Right hindlimb (tissue), 1 donor: ENCODE data around the gene GLYATL1.

Experiments used
- DNase-seq: peaks from one replicate; pipeline ENCODE4 v3.0.0-alpha.2; 2018

The GLYATL1 gene, protein sequence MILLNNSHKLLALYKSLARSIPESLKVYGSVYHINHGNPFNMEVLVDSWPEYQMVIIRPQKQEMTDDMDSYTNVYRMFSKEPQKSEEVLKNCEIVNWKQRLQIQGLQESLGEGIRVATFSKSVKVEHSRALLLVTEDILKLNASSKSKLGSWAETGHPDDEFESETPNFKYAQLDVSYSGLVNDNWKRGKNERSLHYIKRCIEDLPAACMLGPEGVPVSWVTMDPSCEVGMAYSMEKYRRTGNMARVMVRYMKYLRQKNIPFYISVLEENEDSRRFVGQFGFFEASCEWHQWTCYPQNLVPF

GRCh38 chr11:58939277-58939676 lies at the start of gene GLYATL1:
TSS of gene GLYATL1 (plus strand) at chr11:58939488. CDS start at chr11:58947088, 7,600 bp downstream.
- no peak for DNase-seq

DNA sequence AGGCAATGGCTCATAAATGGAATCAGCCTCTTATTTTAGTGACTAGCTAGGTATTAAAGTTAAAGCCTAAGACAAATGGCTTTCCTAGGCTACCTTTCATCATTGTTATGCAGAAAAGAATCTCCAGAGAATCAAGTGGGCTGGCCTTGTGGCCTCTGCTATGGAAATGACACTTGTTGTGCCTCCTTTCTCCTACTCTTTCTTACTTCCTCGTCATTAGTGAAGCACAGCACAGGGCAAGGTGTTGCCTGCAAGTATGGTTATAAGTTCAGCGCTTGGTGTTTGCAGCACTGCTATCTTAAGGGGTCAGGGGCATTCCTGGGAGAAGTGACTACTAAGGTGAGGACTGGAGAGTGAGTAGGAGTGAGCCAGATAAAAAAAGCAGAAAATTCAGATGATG lies 45.4 kb upstream of the GLYATL1 start:
- no peak for DNase-seq

DNA sequence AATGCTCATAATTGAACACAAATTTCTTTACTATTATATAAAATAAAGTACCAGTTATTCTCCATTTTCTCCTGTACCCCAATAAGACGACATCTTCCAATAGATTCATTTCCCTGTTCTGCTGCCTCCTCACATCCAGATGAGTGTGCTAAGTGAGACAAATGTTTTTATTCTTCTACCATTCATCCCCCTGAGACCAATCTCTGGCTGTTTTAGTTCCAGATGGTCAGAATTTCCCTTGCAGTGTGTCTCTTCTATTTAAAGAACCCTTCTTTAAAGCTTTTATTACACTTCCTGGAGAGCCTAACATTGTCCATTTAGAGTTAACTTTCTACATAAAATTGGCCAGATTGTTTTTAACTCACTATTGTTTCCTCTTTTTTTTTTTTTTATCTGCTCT lies 41.2 kb upstream of the GLYATL1 start:
- DNase-seq, result no peak

GRCh38 chr11:58900479-58901420 lies 38.5 kb upstream of the GLYATL1 start:
- DNase-seq, result peak; percentile 89

GRCh38 chr11:58902881-58903280 lies 36.4 kb upstream of the GLYATL1 start:
- no peak for DNase-seq

- peak; percentile 80 for DNase-seq
These were observed 34.1 kb upstream of the GLYATL1 start for GRCh38 chr11:58905011-58905720.

- DNase-seq, result peak; percentile 91
These were observed 33.4 kb upstream of the GLYATL1 start for GRCh38 chr11:58905721-58906547.

DNA sequence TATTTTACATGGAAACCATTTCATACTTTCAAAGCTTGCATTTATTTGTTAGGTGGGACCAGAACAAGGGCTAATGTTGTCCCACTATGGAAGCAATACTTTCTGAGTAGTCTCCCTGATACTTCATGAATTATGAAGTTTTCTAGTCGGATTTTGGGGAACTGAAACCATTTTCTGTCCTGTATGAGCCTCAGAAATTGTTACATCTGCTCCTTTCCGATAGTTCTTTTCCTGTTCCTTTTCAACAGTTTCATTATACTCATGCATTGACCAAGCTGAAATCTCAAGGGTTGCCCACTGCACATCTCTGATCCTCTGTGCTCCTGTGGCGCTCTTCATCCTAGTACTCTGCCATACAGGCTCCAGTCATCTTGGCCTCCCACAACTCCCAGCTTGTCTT lies 31.5 kb upstream of the GLYATL1 start:
- no peak for DNase-seq

DNA sequence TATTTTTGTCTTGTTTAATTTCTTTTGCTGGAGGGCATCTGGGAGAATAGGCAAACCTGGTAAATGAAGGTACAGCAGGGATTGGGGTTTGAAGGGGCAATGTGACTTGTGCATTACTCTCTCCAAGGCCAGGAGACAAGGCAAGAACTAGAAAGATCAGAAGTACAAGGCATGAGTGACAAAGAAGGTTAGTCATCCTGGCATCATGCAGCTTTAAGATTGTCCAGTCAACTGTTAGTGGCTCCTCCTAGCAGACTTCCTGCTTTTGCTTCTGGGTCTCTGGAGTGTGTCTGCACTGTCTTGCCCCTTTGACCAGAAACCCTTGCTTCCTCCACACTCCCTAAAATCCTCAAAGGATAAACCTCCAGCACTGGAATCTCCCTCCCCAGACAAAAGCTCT lies 27.2 kb upstream of the GLYATL1 start:
- DNase-seq, result no peak

DNA sequence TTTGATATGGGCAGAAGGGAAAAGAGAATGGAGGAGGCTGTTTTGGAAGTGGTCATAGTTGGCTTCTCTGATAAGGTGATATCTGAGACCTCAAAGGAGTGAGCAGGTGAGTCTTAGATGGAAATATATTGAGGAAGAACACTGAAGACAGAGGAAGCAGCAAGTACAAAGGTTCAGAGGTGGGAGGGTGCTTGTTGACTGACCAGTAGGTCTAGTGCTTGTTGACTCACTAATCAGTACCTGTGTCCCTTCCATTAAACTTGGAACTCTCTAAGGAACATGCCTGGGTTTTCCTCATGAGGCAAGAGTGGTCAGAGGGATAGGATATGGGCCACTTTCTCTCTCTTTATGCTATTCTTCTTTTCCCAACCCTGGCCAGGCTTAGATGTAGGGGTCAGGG lies 25.6 kb upstream of the GLYATL1 start:
- no peak for DNase-seq

GRCh38 chr11:58914821-58915543 lies 24.3 kb upstream of the GLYATL1 start:
- no peak for DNase-seq

GRCh38 chr11:58916637-58917036 lies 22.7 kb upstream of the GLYATL1 start:
- DNase-seq, result no peak

DNA sequence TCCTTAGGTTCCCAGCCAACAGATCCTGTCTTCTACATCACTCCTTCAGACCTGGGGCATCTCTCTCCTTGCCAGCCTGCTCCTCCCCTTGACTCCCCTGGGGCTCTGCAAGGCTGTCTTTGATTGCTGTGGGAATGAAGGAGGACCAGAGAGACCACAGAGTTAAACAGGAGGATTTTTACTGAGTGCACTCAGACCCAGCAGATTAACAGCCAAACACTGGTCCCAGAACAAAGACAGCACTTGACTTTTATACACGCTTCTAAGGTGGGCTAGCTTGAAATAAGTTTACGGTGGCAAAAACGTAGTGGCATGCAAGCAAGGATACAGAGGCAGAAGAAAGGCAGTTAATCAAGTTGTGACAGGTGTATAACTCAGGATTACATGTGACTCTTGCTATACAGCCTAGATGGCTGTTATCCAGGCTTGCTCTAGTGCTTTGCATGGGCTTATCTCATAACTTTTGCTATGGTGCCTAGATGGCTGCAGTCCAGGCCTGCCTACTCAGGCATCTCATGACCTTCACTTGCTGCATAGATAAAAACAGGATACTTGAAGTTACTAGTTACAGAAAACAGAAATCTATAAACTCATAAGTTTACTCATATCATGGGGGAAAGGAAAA lies 22.0 kb upstream of the GLYATL1 start:
- DNase-seq, result no peak

DNA sequence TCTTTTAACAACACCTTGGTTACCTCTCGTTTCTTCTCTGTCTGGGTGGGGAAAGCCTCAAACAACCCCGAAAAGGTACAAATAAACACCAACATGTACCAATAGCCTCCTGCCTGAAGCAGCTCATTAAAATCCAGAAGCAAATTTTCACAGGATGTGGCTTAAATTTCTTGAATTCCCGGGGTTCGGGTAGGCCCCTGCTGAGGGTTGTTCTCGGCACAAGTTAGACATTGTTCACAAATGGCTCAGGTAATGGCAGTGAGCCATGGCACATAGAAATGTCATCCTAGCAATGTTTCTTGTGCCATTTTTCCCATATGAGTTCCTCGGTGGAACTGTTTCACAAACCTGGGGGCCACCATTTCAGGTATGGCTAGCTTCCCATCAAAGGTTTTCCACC lies 19.7 kb upstream of the GLYATL1 start:
- no peak for DNase-seq

DNA sequence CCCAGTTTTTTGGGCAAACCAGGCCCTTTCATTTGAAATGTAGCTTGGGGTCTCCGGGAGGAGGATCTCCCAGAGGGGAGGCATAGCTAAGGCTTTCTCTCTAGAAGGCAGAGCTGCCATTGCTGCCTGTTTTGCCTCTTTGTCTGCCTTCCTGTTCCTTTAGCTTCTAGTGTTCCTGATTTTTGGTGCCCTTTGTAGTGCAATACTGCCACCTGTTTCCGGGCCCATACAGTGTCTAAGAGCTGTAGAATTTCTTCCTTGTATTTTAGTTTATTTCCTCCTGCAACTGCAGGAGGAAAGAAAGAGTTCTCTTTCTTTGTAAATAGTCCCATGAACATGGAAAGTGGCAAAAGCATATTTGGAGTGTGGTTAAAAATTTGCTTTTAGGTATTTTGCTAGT lies 19.3 kb upstream of the GLYATL1 start:
- DNase-seq, result no peak

GRCh38 chr11:58921778-58922390 lies 17.4 kb upstream of the GLYATL1 start:
- DNase-seq, result no peak

- DNase-seq, result no peak
These were observed 16.8 kb upstream of the GLYATL1 start for GRCh38 chr11:58922479-58922878.

GRCh38 chr11:58923300-58923788 lies 15.9 kb upstream of the GLYATL1 start:
- no peak for DNase-seq

DNA sequence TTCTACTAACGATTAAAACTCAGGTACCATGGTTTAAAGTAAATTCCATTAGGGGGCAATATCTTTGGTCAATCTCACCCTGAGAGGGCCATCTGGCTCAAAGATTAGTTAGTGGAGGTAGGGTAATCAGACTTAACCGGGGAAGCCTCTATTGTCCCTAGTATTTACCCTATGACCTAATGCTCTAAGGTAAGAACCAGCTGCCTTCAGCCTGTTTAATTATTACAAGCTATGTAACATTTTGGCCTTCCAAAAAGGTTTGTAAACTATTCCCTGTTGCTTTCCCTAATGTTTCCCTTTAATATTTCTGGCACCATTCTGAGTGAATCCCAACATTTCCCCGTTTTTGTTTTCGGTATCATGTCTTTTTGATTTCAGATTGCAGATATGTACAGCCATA lies 15.1 kb upstream of the GLYATL1 start:
- no peak for DNase-seq

GRCh38 chr11:58926251-58926650 lies 13.0 kb upstream of the GLYATL1 start:
- DNase-seq, result no peak

DNA sequence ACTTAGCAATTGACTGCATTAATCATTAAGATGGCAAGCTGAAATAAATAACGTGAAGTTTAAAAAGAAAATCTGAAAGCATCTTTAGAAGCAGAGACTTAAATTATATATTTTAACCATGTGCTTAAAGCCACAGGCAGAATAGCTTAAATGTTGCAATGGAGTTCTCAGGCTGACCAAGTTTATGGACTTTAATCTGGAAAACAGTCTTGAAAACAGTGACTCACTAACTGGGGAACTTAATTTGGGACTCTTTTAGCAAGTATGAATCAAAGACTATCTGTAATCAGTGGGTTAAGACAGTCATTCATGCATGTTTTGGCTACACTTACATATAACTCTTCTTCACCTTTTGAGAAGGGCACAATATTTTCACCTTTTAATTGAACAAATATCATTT lies 12.6 kb upstream of the GLYATL1 start:
- DNase-seq, result no peak
